Activated naive CD4-positive, alpha-beta T cell treated with anti-CD3 and anti-CD28 coated beads, Interleukin-2, amount 10 ng/mL, durations not matched to agents 7 days and 5 days (primary cell): ENCODE data around the gene FBXO11.
"Not testable (repeated sequence)": the region's sequence is repeated elsewhere in the genome, so short reads cannot be mapped to it uniquely, and the experiment has no call there.

Experiments
- CTCF ChIA-PET: fragments of 350-600 bp; sonication (Branson Sonifier 250); formaldehyde crosslinking; loops from one replicate; lab custom pipeline; 2021; ENCODE audit warnings: antibody characterized with exemption; lab: Charles Lee
- DNase-seq: peaks from one replicate; pipeline ENCODE4 v3.0.0-alpha.2; 2020
- H3K27ac Mint-ChIP-seq: one replicate; pipeline ENCODE4 v1.8.0; 2021; ENCODE audit warnings: mild to moderate bottlenecking, moderate library complexity, mixed read lengths
- H3K27me3 Mint-ChIP-seq: one replicate; pipeline ENCODE4 v1.8.0; 2021; ENCODE audit warnings: mild to moderate bottlenecking, mixed read lengths
- H3K36me3 Mint-ChIP-seq: one replicate; pipeline ENCODE4 v1.8.0; 2021; ENCODE audit warnings: mixed read lengths
- H3K4me1 Mint-ChIP-seq: one replicate; pipeline ENCODE4 v1.8.0; 2021; ENCODE audit warnings: mixed read lengths
- H3K4me3 Mint-ChIP-seq: one replicate; pipeline ENCODE4 v1.8.0; 2021; ENCODE audit warnings: mild to moderate bottlenecking, moderate library complexity, mixed read lengths
- H3K9me3 Mint-ChIP-seq: one replicate; pipeline ENCODE4 v1.8.0; 2021; ENCODE audit warnings: mixed read lengths

The FBXO11 gene

DNA sequence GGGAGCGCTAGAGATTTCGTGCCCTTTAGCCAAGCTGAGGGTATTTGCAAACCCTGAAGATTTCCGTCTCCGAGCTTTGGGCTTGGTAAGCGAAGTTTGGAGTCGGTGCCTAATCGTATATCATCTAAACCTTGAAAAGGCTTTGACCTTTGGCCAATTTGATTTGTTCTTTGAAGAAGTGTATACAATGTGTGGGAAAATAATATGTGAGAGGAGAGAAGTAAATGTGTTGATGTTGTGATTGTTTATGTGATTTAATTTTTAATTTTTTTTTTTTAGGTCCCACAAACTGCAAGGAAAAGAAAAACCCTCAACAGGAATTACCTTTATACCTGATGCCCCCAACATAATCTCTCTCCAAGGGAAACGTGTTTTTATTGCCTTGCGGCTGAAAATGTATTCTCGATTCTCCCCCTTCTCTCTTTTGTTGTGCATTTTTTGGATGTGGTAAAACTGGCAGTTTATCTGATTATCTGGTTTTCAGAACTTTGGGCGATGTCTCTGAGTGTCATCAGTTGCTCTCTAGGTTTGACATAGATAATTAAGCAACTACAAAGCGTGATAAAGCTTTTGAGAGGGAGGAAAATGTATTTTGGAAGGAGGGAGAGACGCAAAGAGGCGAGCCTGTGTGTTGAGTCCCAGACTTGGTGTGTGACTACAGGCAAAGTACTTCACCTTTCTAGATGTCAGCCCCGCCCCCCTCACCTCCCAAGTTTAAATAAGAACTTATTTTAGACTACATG is 912 bp upstream of the FBXO11 start:
- Mint-ChIP-seq H3K4me3 (peak overlapping the region; percentile 72), H3K9me3 (peaks cover 1% of the 10 kb centered on the region), H3K27ac (peak overlapping the region; percentile 97), H3K36me3 (peaks cover 5% of the 10 kb centered on the region), H3K27me3 (no peaks in the 10 kb centered on the region), H3K4me1 (peaks cover 32% of the 10 kb centered on the region)
- DNase-seq = peak; percentile 54
- CTCF ChIA-PET = interaction anchor here (0.5 to 2.3 kb wide), 10 partner anchors 9 to 681 kb away, joined by 3 to 10 read pairs (median 3); no protein-coding TSS in a partner anchor

- Mint-ChIP-seq H3K36me3 (peaks cover 5% of the 10 kb centered on the region), H3K4me1 (peaks cover 39% of the 10 kb centered on the region), H3K9me3 (peaks cover 1% of the 10 kb centered on the region), H3K4me3 (peak overlapping the region; percentile 72), H3K27me3 (no peaks in the 10 kb centered on the region), H3K27ac (peak overlapping the region; percentile 97)
- DNase-seq = peak; percentile 70
- CTCF ChIA-PET = no interaction called here
Measured at GRCh38 chr2:47905386-47906156, 727 bp downstream of the FBXO11 start.

- peak overlapping the region; percentile 88 for H3K4me3 Mint-ChIP-seq
- peaks cover 49% of the 10 kb centered on the region for H3K4me1 Mint-ChIP-seq
- no peaks in the 10 kb centered on the region for H3K27me3 Mint-ChIP-seq
- no peaks in the 10 kb centered on the region for H3K9me3 Mint-ChIP-seq
- peaks cover 5% of the 10 kb centered on the region for H3K36me3 Mint-ChIP-seq
- peak overlapping the region; percentile 90 for H3K27ac Mint-ChIP-seq
- CTCF ChIA-PET = no interaction called here
- DNase-seq = no peak
Measured at GRCh38 chr2:47903781-47904490, 2.4 kb downstream of the FBXO11 start.

GRCh38 chr2:47901892-47902291 is 4.4 kb downstream of the FBXO11 start:
- CTCF ChIA-PET, H3K4me3 Mint-ChIP-seq, DNase-seq: not testable (repeated sequence)

DNA sequence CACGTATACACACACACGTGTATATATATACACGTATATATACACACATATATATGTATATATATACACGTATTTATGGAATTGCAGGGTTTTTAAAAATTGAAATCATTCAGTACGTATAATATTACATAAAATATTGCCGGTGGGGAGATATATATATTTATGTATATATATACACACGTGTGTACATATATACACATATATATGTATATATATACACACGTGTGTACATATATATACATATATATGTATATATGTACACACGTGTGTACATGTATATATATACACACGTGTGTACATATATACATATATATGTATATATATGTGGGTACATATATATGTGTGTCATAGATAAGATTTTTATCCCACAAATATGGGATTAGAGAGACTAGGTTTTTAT is 5.4 kb downstream of the FBXO11 start:
- no peak for DNase-seq
- no peak overlapping the region for H3K4me3 Mint-ChIP-seq
- H3K27me3 Mint-ChIP-seq = no peaks in the 10 kb centered on the region
- CTCF ChIA-PET = no interaction called here
- no peaks in the 10 kb centered on the region for H3K9me3 Mint-ChIP-seq
- H3K4me1 Mint-ChIP-seq = peaks cover 61% of the 10 kb centered on the region
- H3K27ac Mint-ChIP-seq = no peak overlapping the region
- H3K36me3 Mint-ChIP-seq = peaks cover 29% of the 10 kb centered on the region

More at GRCh38 chr2:47901892-47902291, 4.4 kb downstream of the FBXO11 start:
- not testable (repeated sequence) for H3K27me3 Mint-ChIP-seq, H3K9me3 Mint-ChIP-seq, H3K27ac Mint-ChIP-seq
- H3K36me3 Mint-ChIP-seq = peaks cover 19% of the 10 kb centered on the region
- H3K4me1 Mint-ChIP-seq = peaks cover 50% of the 10 kb centered on the region

DNA sequence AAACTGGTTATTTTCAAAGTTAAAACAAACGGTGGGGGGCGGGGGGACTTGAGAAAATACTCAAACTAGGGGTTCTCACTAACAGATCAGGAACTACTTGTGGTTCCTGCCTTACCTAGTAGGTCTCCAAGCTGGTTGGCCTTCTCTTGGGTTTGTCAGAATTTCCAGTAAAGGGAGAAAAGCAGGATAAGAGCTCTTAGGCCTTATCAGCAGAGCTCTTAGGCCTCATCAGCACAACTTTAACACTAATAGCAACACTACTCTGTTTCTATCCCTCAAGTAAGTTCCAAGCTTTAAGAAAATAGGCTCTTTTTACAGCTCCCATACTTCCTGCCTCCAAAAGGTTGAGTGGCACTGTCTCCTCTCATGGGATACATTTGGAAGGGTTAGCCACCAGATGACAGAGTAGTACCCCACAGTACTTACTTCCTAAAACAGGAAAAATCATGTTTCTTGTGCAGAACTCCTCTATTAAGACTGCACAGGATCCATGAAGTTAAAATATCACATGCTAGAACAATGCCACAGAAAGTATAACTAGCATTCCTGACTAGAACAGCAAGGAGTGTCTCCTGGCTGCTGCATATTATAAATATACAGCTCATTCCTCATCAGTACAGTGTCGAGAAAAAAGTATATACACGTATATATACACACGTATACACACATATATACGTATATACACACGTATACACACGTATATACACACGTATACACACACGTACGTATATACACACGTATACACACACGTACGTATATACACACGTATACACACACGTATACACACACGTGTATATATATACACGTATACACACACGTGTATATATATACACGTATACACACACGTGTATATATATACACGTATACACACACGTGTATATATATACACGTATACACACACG is 6.1 kb downstream of the FBXO11 start:
- no peaks in the 10 kb centered on the region for H3K9me3 Mint-ChIP-seq
- no peak overlapping the region for H3K4me3 Mint-ChIP-seq
- CTCF ChIA-PET = interaction anchor here (0.8 to 1.0 kb wide), 2 partner anchors 60 to 125 kb away, joined by 3 read pairs; no protein-coding TSS in a partner anchor
- no peaks in the 10 kb centered on the region for H3K27me3 Mint-ChIP-seq
- DNase-seq = no peak
- peaks cover 63% of the 10 kb centered on the region for H3K4me1 Mint-ChIP-seq
- peaks cover 30% of the 10 kb centered on the region for H3K36me3 Mint-ChIP-seq
- H3K27ac Mint-ChIP-seq = no peak overlapping the region

DNA sequence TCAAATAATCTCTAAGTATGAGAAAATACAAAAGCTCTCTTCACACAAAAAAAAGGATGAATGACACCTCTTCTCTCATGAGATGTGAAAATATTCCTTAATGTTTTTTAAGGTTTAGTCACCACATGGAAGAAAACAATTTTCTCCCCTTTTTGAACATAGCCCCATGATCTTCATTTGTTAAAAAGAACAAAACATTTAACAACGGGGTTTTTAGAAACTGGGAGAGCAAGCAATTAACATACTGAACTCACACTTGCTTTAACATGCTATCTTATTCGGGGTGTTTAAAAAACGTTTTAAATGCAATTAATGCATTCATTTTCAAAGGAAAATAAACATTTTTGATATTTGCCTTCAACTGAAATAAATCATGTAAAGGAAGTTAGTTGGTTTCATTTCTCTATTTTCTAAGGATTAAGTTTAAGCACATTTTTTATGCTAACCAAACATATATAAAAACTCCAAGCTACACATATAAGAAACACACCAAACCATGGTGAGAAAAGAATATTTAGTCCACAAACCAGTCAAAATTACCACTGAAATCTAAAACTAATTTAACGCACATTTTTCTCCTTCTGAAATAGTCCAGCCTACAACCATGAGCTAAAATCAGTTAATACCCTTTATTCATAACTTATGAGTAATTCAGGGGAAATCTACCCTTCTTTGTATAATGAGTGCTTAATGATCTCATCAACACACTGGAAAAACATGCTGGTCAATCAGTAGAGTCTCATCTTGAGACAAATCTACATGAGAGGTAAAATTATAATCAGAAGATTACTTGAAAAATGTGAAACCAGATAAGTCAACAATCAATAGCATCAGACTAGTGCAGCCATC is 8.2 kb downstream of the FBXO11 start:
- Mint-ChIP-seq H3K4me3 (no peak overlapping the region), H3K27ac (no peak overlapping the region), H3K36me3 (peaks cover 32% of the 10 kb centered on the region), H3K4me1 (peaks cover 63% of the 10 kb centered on the region), H3K9me3 (no peaks in the 10 kb centered on the region), H3K27me3 (no peaks in the 10 kb centered on the region)
- DNase-seq = no peak
- CTCF ChIA-PET = interaction anchor here (1.3 kb wide), 1 partner anchor 38 kb away, joined by 4 read pairs; no protein-coding TSS in a partner anchor

DNA sequence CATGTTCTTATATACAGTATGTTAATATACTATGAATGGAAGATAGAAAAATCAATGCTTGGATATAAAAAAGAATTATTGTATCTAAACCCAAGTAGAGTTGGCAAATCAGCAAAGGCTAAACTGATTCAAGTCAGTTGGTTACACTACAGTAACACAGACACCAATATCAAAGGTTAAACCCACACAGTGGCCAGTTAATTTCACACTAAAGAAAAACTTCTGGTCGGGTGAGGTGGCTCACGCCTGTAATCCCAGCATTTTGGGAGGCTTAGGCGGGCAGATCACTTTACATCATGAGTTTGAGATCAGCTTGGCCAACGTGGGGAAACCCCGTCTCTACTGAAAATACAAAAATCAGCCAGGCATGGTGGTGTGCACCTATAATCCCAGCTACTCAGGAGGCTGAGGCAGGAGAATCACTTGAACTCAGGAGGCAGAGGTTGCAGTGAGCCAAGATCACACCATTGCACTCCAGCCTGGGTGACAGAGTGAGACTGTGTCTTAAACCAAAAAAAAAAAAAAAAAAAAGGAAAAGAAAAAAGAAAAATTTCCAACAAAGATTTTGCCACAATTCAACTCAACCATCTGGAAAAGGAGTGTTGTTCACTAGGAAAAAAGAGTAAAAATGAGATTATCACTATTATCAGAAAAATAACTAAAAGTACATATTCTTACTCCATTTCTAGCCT is 9.0 kb downstream of the FBXO11 start:
- H3K9me3 Mint-ChIP-seq, H3K27ac Mint-ChIP-seq, DNase-seq, CTCF ChIA-PET, H3K4me3 Mint-ChIP-seq, H3K27me3 Mint-ChIP-seq: not testable (repeated sequence)
- Mint-ChIP-seq H3K4me1 (peaks cover 56% of the 10 kb centered on the region), H3K36me3 (peaks cover 32% of the 10 kb centered on the region)

DNA sequence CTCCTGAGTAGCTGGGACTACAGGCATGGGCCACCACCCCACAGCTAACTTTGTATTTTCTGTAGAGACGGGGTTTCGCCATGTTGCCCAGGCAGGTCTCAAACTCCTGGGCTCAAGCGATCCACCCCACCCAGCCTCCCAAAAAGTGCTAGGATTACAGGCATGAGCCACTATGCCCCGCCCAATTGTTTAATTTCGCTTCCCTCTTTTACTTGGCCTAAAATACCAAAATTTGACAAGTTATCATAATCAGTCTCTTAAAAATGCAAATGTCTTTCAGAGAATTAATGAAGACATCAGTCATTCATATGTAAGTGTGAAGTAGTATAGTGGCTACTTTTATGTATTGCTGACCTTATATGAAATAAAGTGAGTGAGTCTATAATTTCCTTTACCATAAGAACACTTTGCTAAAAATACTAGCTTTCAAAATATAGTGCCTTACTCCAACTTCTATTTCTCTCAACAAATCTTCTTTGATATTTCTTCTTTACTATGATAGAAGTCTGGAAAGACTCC is 9.8 kb downstream of the FBXO11 start:
- H3K9me3 Mint-ChIP-seq = no peaks in the 10 kb centered on the region
- no peak overlapping the region for H3K4me3 Mint-ChIP-seq
- CTCF ChIA-PET = no interaction called here
- H3K4me1 Mint-ChIP-seq = peaks cover 56% of the 10 kb centered on the region
- H3K27ac Mint-ChIP-seq = no peak overlapping the region
- no peak for DNase-seq
- no peaks in the 10 kb centered on the region for H3K27me3 Mint-ChIP-seq
- peaks cover 39% of the 10 kb centered on the region for H3K36me3 Mint-ChIP-seq

GRCh38 chr2:47893771-47894170 is 12.5 kb downstream of the FBXO11 start:
- H3K27ac Mint-ChIP-seq = no peak overlapping the region
- H3K9me3 Mint-ChIP-seq = no peaks in the 10 kb centered on the region
- H3K4me1 Mint-ChIP-seq = peaks cover 55% of the 10 kb centered on the region
- DNase-seq = no peak
- no peaks in the 10 kb centered on the region for H3K27me3 Mint-ChIP-seq
- peaks cover 49% of the 10 kb centered on the region for H3K36me3 Mint-ChIP-seq
- CTCF ChIA-PET = no interaction called here
- no peak overlapping the region for H3K4me3 Mint-ChIP-seq

DNA sequence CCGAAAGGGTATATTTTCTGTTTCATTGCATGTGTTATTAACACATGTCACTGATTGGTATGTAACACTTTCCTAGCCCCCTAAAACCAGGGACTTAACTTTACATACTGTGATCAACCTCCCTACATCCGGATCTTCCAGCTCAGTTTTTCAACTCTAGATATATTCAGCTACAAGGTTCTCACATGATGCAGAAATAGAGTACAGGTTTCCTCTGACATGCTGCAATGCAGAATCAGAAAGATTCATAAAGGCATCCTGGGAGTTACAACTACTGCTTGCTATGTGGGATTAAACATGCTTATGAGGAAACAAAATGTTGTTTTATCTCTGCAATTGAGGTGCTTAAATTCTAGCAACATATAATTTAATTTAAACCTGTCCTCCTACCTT is 14.0 kb downstream of the FBXO11 start:
- Mint-ChIP-seq H3K4me1 (peaks cover 50% of the 10 kb centered on the region), H3K27me3 (no peaks in the 10 kb centered on the region), H3K36me3 (peaks cover 45% of the 10 kb centered on the region), H3K4me3 (no peak overlapping the region), H3K9me3 (no peaks in the 10 kb centered on the region), H3K27ac (no peak overlapping the region)
- CTCF ChIA-PET = no interaction called here
- no peak for DNase-seq
